KBM-7 (cell line): ENCODE results near the gene KAT7.
"Not testable (repeated sequence)": the region's sequence is repeated elsewhere in the genome, so short reads cannot be mapped to it uniquely, and the experiment has no call there.

Experiments used
- DNase-seq: peaks from one replicate; pipeline ENCODE4 v3.0.0-alpha.2; 2015
- in situ Hi-C: fragments of 300-500 bp; cut with MboI; formaldehyde crosslinking; loops from 2 replicates; pipeline ENCODE4 v1.14.3; 2020; ENCODE audit warnings: low sequenced_read_pairs, low pct_unique_long_range_greater_than_20kb, mixed read lengths

KAT7 gene

DNA sequence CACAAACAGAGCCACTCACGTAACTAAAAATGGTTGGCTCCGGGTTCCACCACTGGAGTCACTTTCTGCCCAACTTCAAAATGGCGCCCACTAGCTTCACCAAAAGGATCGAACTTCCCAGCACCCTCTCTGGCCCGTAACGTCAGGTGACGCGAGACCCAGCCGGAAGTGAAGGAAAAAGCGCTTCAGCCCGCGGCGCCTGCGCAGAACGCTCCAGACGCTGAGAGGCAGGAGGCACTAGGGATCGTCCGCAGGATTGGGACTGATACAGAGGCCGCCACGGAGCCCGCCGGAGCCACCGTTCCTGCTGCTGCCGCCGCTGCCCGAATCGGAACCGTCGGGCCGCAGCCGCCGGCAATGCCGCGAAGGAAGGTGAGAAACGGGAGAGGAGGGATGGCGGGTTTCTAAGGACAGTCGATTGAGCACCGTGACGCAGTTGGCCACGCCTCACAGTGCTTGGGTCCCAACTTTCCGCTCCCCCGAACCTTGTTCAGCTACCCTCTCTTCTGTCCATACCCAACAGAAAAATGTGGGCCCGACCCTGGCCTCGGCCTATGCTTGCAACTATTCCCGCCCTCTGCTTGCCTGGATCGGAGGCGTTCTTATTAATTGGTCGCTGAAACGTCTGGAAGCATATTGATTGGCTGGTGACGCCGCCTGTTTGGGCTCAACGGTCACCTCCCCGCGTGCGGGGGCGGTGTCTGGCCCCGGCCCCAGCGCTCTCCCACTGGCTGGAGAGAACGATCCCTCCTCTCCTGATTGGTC, at the start of gene KAT7:
KAT7 (plus strand) TSS at position 204 of the 765 bp plus-strand sequence; CDS start at position 358, 154 bp downstream.
- DNase-seq, result peak; percentile 99
- in situ Hi-C loops, result no loop called here

DNA sequence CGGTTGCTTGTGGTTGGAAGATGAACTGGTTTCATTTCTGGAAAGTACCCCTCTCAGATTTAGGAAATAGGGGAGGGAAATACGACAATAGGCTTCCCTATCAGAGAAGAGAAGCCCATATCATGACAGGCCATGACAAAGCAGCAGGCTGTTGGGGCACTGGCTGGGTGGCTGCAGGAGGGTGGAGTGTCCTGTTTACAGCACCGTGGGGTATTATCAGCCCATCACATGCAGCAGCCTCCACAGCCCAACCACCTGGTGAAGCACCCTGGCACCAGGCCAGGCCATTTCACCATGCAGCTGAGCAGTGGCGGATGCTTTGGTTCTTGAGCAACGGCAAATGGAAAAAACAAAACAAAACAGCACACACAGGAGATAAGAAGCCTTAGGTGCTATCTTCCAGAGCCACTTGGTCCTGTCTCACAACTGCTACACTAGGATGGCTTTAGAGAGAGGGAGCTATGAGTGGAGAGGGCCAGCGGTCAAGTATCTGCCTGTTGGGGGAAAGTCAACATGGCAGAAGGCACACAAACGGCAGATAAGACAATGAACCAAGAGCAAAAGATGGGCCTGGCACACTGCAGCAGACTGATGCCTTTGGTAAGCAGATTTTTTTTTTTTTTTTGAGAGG, 48.7 kb upstream of the KAT7 start:
- in situ Hi-C loops, result no loop called here
- peak; percentile 94 for DNase-seq

DNA sequence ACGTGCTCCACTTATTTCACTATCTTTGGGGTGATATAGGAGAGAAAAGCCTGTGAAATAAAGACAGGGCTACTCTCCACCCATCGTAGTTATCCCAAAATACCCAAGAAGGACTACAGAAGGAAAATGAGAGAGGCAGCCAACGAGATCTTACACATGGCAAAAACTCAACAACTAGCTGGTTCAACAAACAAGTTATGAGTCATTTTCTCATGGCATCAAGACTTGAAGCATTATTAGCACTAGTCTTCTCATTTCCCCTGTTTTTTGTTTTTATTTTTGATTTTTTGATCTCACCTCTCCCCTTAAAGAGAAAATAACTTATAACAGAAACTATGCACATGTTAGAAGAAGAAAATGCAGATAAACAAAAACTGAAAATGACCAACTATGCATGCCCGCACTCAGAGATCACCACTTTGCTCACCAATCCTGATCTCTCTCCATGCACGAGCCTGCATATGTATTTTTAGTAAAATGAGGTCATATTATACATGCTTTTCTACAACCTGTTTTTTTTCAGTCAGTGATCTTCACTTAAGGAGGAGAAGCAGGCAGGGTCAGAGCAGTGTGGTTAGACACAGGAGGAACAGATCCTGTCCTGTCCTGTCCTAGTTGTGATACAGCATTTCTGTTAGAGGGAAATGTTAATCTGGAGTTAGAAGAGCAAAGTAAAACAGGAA, 47.3 kb upstream of the KAT7 start:
- in situ Hi-C loops, result no loop called here
- DNase-seq, result peak; percentile 48

DNA sequence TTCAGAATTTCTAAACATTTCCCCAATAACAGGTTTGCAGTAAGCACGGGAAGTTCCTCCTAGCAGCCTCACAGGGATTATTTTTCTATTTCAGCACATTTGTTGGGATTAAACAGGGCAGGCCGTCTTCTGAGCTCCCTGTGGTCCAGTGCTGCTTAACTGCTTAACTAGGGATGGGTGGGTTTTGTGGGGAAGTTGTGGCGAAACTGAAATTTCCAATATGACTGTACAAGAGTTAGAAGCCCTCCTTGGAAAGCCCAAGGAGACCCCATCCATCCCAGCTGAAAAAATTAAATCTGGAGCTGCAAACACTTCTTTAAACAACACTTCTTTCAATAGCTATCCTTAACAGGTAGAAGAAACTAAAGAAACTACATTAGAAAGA, 46.8 kb upstream of the KAT7 start:
- in situ Hi-C loops, result no loop called here
- DNase-seq, result no peak

DNA sequence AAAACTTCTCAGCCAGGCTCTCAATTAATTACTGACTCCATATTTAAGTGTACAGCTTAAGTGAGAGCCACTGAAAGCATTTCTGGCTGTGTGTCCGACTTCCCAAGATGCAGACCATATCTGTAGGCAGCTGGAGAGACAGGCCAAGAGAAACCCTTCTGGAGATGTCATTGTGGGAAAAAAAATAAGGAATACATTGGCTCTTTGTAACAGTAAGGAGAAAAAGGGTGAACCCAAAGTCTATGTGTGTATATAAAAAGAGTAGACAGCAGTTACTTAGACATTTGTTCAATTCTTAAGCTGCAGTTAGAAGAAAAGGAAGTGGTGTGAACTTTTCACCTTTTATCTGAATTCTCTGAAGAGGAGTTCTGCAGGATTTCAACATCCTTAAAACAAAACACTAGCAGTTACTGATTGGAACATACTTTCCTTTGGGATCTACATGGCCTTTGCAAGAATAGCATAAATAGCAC, 46.3 kb upstream of the KAT7 start:
- in situ Hi-C loops, result no loop called here
- DNase-seq, result peak; percentile 67

DNA sequence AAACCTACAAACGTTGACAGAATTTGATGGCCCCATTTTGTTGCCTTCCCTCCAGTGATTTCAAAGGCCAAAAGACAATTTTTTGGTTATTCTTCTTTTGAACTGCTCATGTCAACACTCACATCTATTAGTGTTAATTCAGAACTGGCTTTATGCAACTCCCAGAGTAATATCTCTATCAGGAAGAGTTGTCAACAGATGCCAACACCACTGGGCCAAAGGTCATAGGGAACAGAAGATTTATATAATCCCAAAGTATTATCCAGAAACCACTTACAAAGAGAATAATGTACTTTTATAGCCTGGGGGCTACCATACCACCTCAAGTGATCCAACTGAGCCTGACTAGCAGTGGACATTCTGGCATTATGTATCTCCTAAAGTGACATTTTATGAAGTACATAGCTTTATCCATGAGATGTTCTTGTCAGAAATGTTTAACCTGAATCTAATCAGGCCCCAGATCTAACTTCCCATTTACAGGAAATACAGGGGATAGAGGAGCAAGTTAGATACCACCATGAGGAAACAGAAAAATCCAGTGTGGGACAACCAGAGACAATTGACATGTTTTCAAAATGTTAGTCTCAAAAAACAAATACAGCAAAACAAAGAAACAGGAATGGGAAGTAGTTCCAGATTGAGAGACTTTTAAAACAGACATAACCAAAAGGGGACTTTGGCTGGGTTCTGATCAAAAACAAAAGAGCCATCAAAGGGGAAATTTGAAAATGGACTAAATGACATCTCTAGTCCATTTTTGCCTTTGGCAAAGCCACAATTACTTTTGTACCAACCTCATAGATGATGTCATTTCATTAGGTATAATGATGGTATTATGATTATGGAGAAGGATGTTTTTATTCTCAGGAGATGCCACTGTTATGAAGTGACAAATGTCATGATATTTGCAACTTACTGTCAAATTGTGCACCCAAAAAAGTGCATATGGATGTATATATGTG, 43.0 kb upstream of the KAT7 start:
- no peak for DNase-seq
- in situ Hi-C loops, result no loop called here

DNA sequence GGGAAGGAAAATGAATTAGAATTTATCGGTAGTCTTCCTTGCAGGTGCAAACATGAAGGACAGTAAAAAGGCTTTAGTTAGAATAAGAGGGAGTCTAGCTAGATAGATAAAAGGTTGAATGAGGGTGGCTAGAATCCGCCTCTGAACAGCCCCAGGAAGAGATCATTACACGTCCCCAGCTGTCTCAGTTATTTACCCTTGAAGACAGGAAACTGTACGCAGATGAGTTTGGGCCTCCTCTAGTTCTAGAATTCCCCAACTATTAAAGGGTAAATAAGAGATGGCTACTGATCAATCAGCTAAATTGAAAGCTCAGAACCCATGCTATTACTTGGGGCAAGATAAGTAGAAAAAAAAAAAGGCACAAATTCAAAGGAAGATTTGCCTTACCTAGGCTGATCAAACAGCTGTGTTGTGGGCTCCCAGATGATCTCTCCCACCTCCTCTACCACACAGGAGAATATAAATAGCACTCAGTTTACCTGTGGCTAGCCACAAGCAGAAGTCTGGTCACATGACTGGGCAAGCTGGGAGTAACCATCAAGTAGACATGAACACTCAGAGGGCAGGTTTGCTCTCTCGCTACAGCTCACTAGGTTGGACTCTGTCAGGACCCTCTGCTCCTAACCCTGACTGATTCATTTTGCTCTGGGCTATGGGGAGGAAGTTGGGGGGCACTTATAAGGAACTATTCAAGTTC, 41.5 kb upstream of the KAT7 start:
- DNase-seq, result peak; percentile 42
- in situ Hi-C loops, result no loop called here

DNA sequence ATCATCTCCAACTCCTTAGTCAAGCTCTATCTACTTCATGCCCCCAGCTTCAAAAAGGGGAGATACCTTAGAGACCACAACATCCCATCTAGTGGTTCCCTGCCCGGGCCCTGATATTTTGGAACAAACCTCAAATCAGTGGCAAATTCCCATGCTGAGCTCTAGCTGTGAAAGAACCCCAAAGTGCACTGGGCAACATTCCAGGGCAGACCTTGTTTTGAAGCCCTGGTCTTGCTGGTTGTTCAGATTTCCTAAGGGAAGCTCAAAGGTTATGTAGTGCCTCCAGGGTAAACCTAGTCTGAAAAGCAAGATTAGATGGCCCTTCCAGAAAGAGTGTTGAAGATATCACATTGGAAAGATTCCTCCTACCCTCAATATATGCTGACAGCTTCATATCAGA, 40.8 kb upstream of the KAT7 start:
- DNase-seq, result no peak

DNA sequence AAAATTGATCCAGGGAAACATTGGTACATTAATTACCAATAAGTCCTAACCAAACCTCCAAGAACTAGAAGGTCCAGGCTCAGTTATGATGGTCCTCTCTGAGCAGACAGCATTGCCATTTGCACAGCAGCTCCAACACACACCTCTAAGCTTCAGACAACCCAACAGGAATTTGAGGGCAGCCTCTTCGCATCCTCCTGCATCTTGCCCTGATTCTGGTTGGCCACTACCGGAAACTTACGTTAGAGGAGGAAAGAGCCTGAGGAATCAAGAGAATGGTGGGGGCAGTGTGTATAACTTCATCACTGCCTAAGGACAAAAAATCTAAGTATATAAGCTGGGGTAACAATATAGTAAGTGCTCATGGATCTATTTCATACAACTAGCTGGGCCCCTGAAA, 40.3 kb upstream of the KAT7 start:
- no peak for DNase-seq
- in situ Hi-C loops, result no loop called here

More for the DNA sequence above, 40.8 kb upstream of the KAT7 start:
- in situ Hi-C loops, result no loop called here

DNA sequence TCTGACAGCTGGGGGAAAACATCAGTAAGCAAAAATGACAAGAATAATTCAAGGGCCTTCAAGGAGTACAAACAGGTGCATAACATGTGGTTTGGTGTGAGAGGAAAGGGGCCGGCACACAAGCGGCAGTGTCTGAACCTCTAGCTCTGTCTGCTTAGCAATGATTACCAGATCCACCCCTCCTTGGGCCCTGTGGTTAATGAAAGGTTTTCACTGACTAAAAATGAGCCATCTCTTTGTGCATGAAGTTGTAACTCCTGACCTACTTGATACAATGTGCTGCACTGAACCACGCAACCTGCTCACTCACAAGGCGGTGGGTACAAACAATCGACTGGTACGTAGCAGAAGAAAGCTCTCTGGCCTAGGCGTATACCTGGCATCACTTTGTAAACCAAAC, 39.7 kb upstream of the KAT7 start:
- in situ Hi-C loops, result no loop called here
- no peak for DNase-seq

DNA sequence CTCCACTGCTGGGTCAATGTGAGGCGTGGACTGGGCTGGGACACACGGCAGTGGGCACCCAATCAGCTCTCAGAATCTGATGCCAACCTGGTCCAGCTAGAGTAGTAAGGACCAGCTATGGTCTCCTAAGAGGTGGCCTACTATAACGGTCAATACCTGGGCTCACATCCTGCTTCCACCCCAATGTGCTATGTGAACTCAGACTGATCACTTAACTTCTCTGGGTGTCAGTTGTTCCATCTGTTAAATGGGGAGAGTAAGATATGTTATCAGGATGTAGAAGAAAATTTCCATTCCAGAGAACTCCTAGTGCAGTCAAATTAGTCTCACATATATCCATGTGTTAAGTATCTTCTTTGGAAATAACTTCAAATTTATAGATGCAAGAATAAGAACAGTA, 38.8 kb upstream of the KAT7 start:
- no peak for DNase-seq
- in situ Hi-C loops, result no loop called here

DNA sequence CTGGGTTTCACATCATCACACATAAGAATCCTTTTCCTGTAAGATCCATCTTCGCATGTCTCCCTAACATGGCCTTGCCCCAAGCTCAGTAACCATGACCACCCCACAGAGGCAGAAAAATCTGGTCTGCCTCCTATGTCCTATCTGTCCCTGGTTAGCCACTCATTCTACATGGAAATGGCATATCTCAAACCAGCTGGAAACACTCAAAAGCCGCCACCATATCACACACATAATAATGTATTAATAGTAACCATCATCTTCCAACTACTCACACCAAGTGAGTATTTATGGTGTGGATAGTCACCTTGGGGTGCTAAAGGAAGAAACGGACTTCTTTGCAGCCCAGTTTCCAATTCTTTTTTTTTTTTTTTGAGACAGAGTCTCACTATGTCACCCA, 36.0 kb upstream of the KAT7 start:
- in situ Hi-C loops, result no loop called here
- DNase-seq, result no peak

DNA sequence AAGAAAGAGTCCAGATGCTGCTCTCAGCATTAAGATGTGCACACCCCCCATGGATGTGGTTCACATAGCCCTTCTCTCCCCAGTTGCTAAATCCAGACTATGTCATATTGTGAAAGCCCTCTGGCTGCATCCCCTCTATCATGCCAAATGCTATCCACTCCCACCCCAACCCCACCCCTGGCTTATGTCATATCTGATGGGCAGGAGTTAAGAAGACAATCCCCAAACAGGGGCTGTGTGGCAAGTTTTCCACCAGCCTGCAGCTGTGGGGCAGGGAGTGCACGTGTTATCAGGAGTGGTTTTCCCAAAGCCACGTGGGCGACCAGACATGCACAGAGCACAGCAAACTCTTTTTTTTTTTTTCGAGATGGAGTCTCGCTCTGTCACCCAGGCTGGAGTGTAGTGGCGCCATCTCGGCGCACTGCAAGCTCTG, 34.5 kb upstream of the KAT7 start:
- in situ Hi-C loops, result no loop called here
- DNase-seq, result no peak

DNA sequence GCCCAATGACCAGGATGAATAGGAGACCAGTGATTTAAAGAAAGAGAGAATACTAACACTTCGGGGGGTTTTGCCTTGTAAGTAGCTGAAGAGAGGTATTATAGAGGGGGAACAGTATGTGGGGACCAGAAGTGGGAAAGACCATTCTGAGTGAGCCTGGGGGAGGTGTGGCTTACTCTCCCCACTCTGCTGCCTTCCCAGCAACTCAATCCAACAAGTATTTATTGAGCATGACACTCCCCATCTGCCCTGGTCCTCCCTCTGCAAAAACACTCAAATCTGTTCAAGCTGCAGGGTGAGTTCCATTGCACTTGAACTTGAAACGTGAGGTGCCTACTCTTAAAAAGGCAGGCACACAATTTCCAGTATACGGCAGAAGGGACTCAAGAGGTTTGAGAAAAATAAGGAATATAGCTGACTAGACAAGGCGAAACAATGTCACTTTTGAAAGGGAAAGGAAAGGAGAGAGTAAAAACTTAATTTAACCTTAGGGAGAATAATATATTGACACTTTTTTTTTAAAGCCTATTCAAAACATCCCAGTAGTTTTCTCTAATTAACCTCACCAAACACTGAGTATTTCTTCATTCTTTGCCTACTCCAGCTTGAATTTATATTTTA, 32.7 kb upstream of the KAT7 start:
- in situ Hi-C loops, result no loop called here
- DNase-seq, result no peak

DNA sequence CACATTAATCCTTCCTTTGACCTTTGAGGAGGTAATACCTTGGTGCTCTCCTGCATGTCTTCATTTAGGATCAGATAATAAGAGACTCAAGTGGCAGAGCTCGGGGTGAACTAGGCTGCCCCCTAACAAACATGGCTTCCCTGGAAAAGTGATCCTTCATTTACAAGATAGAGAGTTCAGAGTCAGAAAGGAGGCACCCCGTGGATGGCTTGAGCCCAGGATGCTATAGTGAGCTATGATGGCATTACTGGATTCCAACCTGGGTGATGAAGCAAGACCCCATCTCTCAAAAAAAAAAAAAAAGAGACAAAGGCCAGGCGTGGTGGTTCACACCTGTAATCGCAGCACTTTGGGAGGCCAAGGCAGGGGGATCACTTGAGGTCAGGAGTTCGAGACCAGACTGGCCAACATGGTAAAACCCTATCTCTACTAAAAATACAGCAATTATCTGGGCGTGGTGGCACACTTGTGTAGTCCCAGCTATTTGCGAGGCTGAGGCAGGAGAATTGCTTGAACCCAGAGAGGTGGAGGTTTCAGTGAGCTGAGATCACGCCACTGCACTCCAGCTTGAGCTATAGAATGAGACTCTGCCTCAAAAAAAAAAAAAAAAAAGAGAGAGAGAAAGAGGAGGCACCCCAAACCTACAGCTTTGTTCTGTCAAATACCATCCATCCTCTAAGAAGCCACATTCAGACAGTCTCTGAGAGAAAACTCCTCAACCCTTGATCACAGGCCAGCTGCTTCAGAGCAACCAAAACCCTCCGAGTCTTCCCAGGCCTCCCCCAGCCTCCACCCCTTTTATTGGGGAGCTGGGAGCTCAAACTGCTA, 31.9 kb upstream of the KAT7 start:
- DNase-seq, result no peak
- in situ Hi-C loops, result no loop called here

DNA sequence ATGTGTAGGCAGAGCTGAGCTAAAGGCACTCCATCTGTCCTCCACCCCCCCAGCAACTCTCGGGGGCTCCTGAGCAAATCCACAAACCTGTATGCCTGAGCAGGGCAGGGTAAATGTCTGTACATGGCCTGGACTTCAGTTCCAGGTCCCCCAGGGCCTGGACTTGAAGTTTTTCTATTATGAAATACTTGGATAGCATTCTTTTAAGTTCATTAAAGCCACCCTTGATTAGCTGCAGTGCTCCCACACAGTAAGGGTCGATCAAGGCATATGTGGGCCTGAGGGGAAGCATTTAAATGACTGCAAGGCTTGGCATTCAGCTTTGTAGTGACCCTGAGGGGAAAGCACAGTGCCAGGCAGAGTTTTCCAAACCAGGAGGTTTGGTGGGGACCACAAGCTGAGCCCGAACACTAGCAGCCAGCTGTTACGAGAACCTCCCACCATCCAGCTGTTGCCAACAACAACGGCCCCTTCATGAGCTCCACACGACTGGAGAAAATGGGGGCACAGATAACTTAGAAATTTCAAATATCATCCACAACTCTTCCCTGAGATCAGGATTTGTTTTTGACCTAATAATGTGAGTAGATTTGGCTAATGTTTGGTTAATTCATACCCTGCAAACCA, 31.2 kb upstream of the KAT7 start:
- no peak for DNase-seq
- in situ Hi-C loops, result no loop called here

DNA sequence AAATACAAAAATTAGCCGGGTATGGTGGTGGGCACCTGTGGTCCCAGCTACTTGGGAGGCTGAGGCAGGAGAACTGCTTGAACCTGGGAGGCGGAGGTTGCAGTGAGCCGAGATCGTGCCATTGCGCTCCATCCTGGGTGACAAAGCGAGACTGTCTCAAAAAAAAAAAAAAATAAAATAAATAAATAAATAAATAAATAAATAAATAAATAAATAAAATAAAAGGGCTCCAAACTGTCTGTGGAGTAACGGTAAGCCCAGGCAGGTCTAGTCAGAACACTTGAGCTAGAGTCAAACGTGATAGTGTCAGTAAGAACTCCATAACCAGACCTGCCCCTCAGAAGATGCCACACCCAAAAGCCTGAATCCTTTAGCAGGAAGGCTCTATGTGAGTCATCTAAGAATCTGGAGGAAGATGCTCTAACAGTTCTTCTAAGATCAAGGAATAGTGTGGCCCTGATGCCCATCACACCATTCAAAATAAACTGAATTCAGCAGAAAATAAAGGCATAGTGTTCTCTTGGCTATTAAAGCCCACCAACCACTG, 29.9 kb upstream of the KAT7 start:
- DNase-seq, in situ Hi-C loops: not testable (repeated sequence)
